Measurements from ENCODE around the gene ABLIM1.

ABLIM1 gene

DNA sequence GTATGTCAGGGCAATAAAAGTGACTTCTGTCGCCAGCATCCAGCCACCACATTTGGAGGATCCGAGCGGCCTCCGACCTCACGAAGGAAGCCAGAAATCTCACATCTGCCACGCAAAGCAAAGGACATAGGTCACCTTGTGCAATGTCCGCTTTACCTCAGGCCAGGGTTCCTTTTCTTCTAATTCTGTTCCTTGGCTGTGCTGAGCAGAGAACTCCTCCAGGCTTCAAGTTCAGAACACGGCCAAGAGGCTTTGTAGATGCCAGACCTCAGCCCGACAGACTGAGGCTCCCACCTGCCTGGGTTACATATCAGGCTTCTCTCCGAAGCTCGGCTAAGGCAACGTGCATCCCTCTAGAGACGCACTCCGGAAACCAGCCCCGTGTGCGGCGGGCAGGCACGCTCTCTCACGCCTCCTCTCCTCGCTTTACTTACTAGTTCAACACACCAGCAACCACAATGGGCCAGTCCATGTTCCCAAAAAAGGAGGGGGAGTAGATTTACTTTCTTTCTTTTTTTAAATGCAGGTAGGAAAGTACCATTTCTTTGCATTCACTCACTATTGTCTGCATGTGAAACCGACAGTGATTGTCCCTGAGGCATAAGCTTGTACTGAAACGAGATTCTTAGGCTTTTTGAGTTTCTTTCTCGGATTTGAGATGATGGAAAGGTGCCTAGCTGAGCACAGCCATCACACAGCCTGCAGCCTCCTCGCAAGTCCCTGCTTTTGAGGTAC lies 131.4 kb downstream of the ABLIM1 start:
- H3K4me1 ChIP-seq (ENCODE audit: low read length), result peaks cover 15% of the 10 kb centered on the region
- H3K4me3 ChIP-seq (ENCODE audit: low read length), result peak overlapping the region; percentile 90
- no peaks in the 10 kb centered on the region for H3K36me3 ChIP-seq (replicated peaks; ENCODE audit: low read depth, low read length)
- peak overlapping the region; percentile 72 for H3K9ac ChIP-seq (ENCODE audit: low read length)
- peak overlapping the region; percentile 87 for H3K4me2 ChIP-seq (ENCODE audit: low read length)
- peaks cover 10% of the 10 kb centered on the region for H4K20me1 ChIP-seq (ENCODE audit: insufficient read depth, low read length)
- TF ChIP-seq EZH2phosphoT487 (IDR thresholded peaks at IDR 0.05; ENCODE audit: low read depth), result no peak
- TF ChIP-seq, protein P1, sequence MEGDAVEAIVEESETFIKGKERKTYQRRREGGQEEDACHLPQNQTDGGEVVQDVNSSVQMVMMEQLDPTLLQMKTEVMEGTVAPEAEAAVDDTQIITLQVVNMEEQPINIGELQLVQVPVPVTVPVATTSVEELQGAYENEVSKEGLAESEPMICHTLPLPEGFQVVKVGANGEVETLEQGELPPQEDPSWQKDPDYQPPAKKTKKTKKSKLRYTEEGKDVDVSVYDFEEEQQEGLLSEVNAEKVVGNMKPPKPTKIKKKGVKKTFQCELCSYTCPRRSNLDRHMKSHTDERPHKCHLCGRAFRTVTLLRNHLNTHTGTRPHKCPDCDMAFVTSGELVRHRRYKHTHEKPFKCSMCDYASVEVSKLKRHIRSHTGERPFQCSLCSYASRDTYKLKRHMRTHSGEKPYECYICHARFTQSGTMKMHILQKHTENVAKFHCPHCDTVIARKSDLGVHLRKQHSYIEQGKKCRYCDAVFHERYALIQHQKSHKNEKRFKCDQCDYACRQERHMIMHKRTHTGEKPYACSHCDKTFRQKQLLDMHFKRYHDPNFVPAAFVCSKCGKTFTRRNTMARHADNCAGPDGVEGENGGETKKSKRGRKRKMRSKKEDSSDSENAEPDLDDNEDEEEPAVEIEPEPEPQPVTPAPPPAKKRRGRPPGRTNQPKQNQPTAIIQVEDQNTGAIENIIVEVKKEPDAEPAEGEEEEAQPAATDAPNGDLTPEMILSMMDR (IDR thresholded peaks at IDR 0.05; ENCODE audit: low read depth, low read length), result no peak
- no peaks in the 10 kb centered on the region for H3K9me3 ChIP-seq (ENCODE audit: insufficient read depth, low read length)
- H3K79me2 ChIP-seq (ENCODE audit: low read length), result peaks cover 45% of the 10 kb centered on the region
- peak overlapping the region; percentile 88 for H2AFZ ChIP-seq (ENCODE audit: low read depth, low read length)
- H3K27ac ChIP-seq (ENCODE audit: low read length), result peak overlapping the region; percentile 65
- H3K27me3 ChIP-seq (ENCODE audit: low read depth, low read length), result no peaks in the 10 kb centered on the region

DNA sequence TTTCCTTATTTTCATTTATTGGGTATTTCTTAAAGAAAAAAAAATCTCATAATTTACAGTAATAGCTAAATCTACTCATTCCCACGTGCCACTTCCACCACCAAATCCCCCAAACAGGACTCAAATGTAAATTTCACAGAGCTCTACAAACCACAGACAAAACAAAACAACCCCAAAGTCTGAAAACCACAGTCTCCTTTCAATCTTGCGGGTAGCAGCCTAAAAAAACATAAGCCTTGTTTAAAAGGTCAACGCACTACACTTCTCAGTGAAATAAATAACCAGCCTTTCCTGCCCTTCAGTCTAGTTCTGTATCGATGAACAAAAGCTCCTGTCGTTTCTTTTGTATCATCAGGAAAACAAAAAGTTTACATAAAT lies 132.0 kb downstream of the ABLIM1 start:
- H3K27ac ChIP-seq (ENCODE audit: low read length), result peak overlapping the region; percentile 65
- H3K4me3 ChIP-seq (ENCODE audit: low read length), result peak overlapping the region; percentile 90
- peaks cover 15% of the 10 kb centered on the region for H3K4me1 ChIP-seq (ENCODE audit: low read length)
- no peaks in the 10 kb centered on the region for H3K9me3 ChIP-seq (ENCODE audit: insufficient read depth, low read length)
- H3K79me2 ChIP-seq (ENCODE audit: low read length), result peaks cover 50% of the 10 kb centered on the region
- TF ChIP-seq, protein P1 (IDR thresholded peaks at IDR 0.05; ENCODE audit: low read depth, low read length), result no peak
- TF ChIP-seq EZH2phosphoT487 (IDR thresholded peaks at IDR 0.05; ENCODE audit: low read depth), result no peak
- H4K20me1 ChIP-seq (ENCODE audit: insufficient read depth, low read length), result peaks cover 12% of the 10 kb centered on the region
- H3K4me2 ChIP-seq (ENCODE audit: low read length), result peak overlapping the region; percentile 87
- no peaks in the 10 kb centered on the region for H3K27me3 ChIP-seq (ENCODE audit: low read depth, low read length)
- no peaks in the 10 kb centered on the region for H3K36me3 ChIP-seq (replicated peaks; ENCODE audit: low read depth, low read length)
- H2AFZ ChIP-seq (ENCODE audit: low read depth, low read length), result peak overlapping the region; percentile 88; the same call in 1 of the 2 replicates
- peak overlapping the region; percentile 72 for H3K9ac ChIP-seq (ENCODE audit: low read length)

DNA sequence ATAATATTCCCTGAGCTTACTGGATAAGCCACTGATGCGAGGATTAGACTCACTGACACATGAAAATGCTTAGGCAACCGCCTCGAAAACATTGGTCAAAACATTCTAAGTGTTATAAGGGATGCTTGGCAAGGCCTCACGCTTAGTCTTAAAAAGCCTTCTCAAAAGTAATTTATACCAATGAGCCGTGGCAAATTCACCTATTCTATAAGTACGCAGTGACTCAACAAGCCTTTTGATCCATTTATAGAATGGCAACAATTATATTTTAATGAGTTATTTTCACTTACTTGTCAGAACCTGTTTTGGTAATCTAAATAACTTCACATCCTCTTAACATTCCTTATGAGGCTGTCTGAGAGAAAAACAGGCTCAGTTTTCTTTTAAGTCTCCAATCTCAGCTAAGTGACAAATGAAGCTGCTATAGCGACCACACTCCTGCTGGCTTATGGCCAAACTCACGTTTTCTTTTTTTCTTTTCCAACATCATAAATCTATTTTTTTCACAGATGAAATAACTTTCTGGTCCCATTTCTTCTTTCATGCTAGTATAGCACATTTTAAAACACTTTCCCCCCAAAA lies 132.6 kb downstream of the ABLIM1 start:
- no peak overlapping the region for H2AFZ ChIP-seq (ENCODE audit: low read depth, low read length)
- no peaks in the 10 kb centered on the region for H3K27me3 ChIP-seq (ENCODE audit: low read depth, low read length)
- H4K20me1 ChIP-seq (ENCODE audit: insufficient read depth, low read length), result peaks cover 12% of the 10 kb centered on the region
- TF ChIP-seq EZH2phosphoT487 (IDR thresholded peaks at IDR 0.05; ENCODE audit: low read depth), result no peak
- TF ChIP-seq, protein P1 (IDR thresholded peaks at IDR 0.05; ENCODE audit: low read depth, low read length), result no peak
- peak overlapping the region; percentile 72 for H3K9ac ChIP-seq (ENCODE audit: low read length)
- no peaks in the 10 kb centered on the region for H3K9me3 ChIP-seq (ENCODE audit: insufficient read depth, low read length)
- peaks cover 15% of the 10 kb centered on the region for H3K4me1 ChIP-seq (ENCODE audit: low read length)
- H3K4me3 ChIP-seq (ENCODE audit: low read length), result peak overlapping the region; percentile 90
- H3K4me2 ChIP-seq (ENCODE audit: low read length), result peak overlapping the region; percentile 87
- H3K79me2 ChIP-seq (ENCODE audit: low read length), result peaks cover 52% of the 10 kb centered on the region
- no peaks in the 10 kb centered on the region for H3K36me3 ChIP-seq (replicated peaks; ENCODE audit: low read depth, low read length)
- H3K27ac ChIP-seq (ENCODE audit: low read length), result no peak overlapping the region

DNA sequence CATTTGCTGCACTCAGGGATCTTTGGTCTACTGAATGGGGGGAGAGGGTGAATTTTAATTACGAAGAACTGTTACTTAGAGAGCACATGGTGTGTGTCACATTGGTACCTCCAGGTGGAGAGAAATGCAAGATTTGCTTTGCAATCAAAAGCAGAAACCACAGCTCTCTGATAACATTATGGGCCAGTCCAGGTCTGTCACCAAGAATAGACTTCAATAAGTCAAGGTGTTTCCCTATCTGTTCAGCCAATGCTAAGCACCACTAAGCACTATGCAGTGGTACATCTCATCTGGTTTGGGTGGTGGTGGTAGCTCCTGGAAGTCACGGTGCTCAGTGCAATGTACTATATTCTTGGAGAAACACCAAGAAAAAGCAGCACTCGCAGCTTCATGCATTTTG lies 134.2 kb downstream of the ABLIM1 start:
- Histone ChIP-seq H3K4me1 (ENCODE audit: low read length) (peaks cover 15% of the 10 kb centered on the region), H4K20me1 (ENCODE audit: insufficient read depth, low read length) (peaks cover 23% of the 10 kb centered on the region), H3K27ac (ENCODE audit: low read length) (no peak overlapping the region)

More for the DNA sequence above, 134.2 kb downstream of the ABLIM1 start:
- H2AFZ ChIP-seq (ENCODE audit: low read depth, low read length), result no peak overlapping the region
- TF ChIP-seq, protein P1 (IDR thresholded peaks at IDR 0.05; ENCODE audit: low read depth, low read length), result no peak
- no peak for TF ChIP-seq EZH2phosphoT487 (IDR thresholded peaks at IDR 0.05; ENCODE audit: low read depth)
- no peaks in the 10 kb centered on the region for H3K27me3 ChIP-seq (ENCODE audit: low read depth, low read length)
- peaks cover 62% of the 10 kb centered on the region for H3K79me2 ChIP-seq (ENCODE audit: low read length)
- H3K4me3 ChIP-seq (ENCODE audit: low read length), result no peak overlapping the region
- no peak overlapping the region for H3K4me2 ChIP-seq (ENCODE audit: low read length)
- H3K36me3 ChIP-seq (replicated peaks; ENCODE audit: low read depth, low read length), result no peaks in the 10 kb centered on the region
- no peaks in the 10 kb centered on the region for H3K9me3 ChIP-seq (ENCODE audit: insufficient read depth, low read length)
- H3K9ac ChIP-seq (ENCODE audit: low read length), result no peak overlapping the region
